GM12872 (cell line): Measurements from ENCODE around the gene CARS2.

Experiments used
- TF ChIP-seq, protein P1 (sequence below): IDR thresholded peaks from 3 replicates; pipeline ENCODE4 v1.5.1; 2011; ENCODE audit warnings: low read depth, mild to moderate bottlenecking, low read length, moderate library complexity; ENCODE audit not compliant: insufficient read depth

CARS2 gene

DNA sequence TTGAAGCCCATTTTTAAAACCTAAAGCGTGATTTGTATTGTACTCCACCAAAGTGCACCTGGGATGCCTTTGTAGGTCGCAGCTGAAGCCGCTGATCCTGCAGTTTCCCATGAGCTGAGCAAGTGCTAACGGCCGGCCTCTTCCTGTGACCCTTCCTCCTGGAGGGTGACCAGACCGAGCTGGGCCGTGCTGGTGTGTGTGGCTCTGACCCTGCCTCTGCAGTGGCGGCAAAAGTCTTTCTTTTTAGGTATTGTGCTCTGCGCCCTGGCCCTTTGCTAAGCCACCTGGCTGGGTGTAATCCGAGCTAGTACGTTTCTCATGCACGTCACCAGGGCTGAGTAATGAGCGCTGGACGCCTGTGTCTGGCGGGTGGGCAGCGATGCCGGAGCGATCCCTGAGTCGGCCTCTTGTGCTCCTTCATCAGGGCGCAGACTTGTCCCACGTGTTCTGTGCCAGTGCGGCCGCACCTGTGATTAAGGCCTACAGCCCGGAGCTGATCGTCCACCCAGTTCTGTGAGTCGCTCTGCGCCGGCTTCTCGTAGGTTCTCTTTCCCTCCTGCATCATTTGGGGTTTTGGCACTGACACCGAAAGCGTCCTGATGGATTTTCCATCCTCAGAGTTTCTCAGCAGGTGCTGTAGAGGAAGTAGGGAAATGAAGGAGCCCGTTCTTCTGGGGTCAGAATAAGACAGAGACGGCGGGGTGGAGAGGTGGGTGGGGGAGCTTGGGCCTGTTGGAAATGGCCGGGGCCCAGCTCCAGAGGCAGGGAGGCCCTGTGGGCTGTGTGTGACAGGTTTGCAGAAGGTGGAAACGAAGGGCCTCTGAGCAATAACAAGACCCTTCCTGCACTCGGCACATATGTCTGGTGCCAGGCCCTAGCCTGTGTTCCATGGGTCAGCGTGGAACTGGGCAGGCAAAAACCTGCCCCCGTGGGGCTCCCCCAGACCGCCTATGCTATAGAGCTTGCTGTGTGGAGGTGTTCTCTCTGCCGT, 80.9 kb downstream of the CARS2 start:
- TF ChIP-seq, protein P1, sequence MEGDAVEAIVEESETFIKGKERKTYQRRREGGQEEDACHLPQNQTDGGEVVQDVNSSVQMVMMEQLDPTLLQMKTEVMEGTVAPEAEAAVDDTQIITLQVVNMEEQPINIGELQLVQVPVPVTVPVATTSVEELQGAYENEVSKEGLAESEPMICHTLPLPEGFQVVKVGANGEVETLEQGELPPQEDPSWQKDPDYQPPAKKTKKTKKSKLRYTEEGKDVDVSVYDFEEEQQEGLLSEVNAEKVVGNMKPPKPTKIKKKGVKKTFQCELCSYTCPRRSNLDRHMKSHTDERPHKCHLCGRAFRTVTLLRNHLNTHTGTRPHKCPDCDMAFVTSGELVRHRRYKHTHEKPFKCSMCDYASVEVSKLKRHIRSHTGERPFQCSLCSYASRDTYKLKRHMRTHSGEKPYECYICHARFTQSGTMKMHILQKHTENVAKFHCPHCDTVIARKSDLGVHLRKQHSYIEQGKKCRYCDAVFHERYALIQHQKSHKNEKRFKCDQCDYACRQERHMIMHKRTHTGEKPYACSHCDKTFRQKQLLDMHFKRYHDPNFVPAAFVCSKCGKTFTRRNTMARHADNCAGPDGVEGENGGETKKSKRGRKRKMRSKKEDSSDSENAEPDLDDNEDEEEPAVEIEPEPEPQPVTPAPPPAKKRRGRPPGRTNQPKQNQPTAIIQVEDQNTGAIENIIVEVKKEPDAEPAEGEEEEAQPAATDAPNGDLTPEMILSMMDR = no peak

DNA sequence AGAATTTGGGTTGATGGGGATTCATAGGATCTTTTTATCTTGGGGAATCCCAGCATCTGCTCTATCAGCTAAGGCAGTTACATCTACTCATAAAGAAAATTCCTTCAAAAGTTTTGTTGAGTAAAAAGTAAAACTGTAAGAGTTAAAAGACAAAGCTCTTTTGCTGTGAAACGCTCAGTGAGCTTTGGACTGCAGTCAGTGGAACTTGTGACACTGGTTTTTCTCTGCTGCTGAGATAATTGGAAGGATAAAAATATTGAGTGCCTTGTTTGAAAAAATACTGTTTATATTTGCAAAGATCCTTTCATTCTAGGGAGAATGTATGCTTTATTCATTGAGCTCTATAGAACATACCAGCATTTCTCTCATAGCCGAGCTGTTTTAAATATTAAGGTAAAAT, 85.3 kb downstream of the CARS2 start:
- TF ChIP-seq, protein P1 = no peak

- TF ChIP-seq, protein P1 = no peak
Observed at GRCh38 chr13:110618780-110619179, 87.1 kb downstream of the CARS2 start.

- TF ChIP-seq, protein P1 = no peak
Observed at GRCh38 chr13:110618167-110618566, 87.7 kb downstream of the CARS2 start.

- TF ChIP-seq, protein P1 = no peak
Observed at GRCh38 chr13:110617321-110618072, 88.4 kb downstream of the CARS2 start.

DNA sequence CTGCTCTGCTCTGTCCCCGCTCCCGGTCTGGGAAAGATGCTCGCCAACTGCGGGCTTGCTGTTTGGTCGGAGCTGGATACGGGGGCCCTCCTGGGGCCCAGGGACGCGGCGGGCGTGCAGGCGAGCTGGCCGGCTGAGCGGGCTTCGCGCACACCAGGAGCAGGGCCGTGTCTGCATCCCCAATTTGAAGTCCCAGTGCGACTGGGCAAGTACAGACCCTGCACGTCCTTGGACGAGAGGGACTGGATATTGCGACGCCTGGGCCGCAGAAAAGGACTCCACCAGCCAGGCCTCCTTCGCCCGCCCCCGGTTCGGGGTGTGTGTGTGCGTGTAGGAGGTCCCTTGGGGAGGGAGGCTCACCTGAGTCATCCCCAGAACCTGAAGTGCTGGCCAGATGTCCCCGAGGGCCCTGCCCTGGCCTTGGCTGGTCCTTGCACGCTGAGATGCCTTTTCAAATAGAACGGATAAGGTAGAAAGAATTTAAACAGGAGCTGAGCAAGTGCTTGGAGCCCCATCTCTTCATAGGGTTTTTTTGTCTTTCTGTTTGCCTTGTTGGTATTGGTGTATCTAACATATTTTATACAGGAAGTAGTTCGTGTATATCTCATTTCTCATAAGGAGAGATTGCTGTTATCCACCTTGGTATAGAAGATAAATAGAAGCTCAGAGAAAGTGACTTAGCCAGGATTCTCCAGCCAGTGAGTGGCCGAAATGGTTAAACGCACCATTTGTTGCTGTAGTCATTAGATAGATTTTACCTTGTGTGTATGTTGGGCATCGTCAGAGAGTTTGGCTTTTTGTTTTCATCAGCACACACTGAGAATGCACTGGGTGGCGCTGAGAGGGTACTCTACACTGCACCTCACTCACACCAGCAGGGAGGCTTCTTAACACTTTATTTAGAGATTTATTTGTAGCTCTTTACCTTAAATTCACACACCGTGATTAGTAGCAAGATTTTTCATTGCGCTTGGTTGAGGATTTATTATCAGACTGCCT, 89.5 kb downstream of the CARS2 start:
- TF ChIP-seq, protein P1 = peak; percentile 47
